Effector memory CD4-positive, alpha-beta T cell (primary cell): ENCODE measurements around the gene PLET1.
A peak's percentile ranks its signal among the peaks of the same experiment; 100 is the strongest.

Source experiments
- DNase-seq, 3 donors: peaks; one replicate each; pipeline ENCODE4 v3.0.0-alpha.2; 2020
- H3K27ac ChIP-seq: 2 replicates; pipeline ENCODE4 v1.7.0; 2013; ENCODE audit warnings: mild to moderate bottlenecking, low read length, moderate library complexity; ENCODE audit not compliant: insufficient read depth, poor library complexity, severe bottlenecking
- H3K27me3 ChIP-seq: replicated peaks from 2 replicates; pipeline ENCODE4 v1.7.0; 2013; ENCODE audit warnings: mild to moderate bottlenecking, low read length; ENCODE audit not compliant: insufficient read depth, control insufficient read depth, poor library complexity, severe bottlenecking
- H3K36me3 ChIP-seq: 2 replicates; pipeline ENCODE4 v1.7.0; 2013; ENCODE audit warnings: mild to moderate bottlenecking, low read length, moderate library complexity; ENCODE audit not compliant: control insufficient read depth, insufficient read depth
- H3K4me1 ChIP-seq: 2 replicates; pipeline ENCODE4 v1.7.0; 2013; ENCODE audit warnings: low read length, mild to moderate bottlenecking; ENCODE audit not compliant: control insufficient read depth, insufficient read depth, poor library complexity, severe bottlenecking
- H3K4me3 ChIP-seq: 2 replicates; pipeline ENCODE4 v1.7.0; 2013; ENCODE audit warnings: low read length, low read depth, mild to moderate bottlenecking; ENCODE audit not compliant: insufficient read depth, poor library complexity, severe bottlenecking
- H3K9me3 ChIP-seq: 2 replicates; pipeline ENCODE4 v1.7.0; 2013; ENCODE audit warnings: mild to moderate bottlenecking, low read length, moderate library complexity; ENCODE audit not compliant: control insufficient read depth

PLET1 gene

GRCh38 chr11:112297248-112297866 is 36.7 kb upstream of the PLET1 start:
- Histone ChIP-seq H3K27me3 (no peaks in the 10 kb centered on the region), H3K4me3 (peak overlapping the region; percentile 23), H3K9me3 (no peaks in the 10 kb centered on the region), H3K36me3 (no peaks in the 10 kb centered on the region), H3K4me1 (peaks cover 26% of the 10 kb centered on the region), H3K27ac (peak overlapping the region; percentile 31)
- DNase-seq, result no peak

- no peak for DNase-seq
- peaks cover 26% of the 10 kb centered on the region for H3K4me1 ChIP-seq
- H3K27ac ChIP-seq, result no peak overlapping the region
- H3K27me3 ChIP-seq, result no peaks in the 10 kb centered on the region
- H3K4me3 ChIP-seq, result no peak overlapping the region
- H3K36me3 ChIP-seq, result no peaks in the 10 kb centered on the region
- H3K9me3 ChIP-seq, result no peaks in the 10 kb centered on the region
These were observed 35.4 kb upstream of the PLET1 start for GRCh38 chr11:112296044-112296443.

- no peak for DNase-seq
- Histone ChIP-seq H3K4me3 (no peak overlapping the region), H3K9me3 (no peaks in the 10 kb centered on the region), H3K4me1 (peaks cover 27% of the 10 kb centered on the region), H3K27me3 (no peaks in the 10 kb centered on the region), H3K36me3 (no peaks in the 10 kb centered on the region), H3K27ac (no peak overlapping the region)
These were observed 34.2 kb upstream of the PLET1 start for GRCh38 chr11:112294688-112295340.

- no peaks in the 10 kb centered on the region for H3K9me3 ChIP-seq
- H3K4me1 ChIP-seq, result peaks cover 30% of the 10 kb centered on the region
- no peaks in the 10 kb centered on the region for H3K27me3 ChIP-seq
- H3K36me3 ChIP-seq, result no peaks in the 10 kb centered on the region
- no peak overlapping the region for H3K4me3 ChIP-seq
- H3K27ac ChIP-seq, result no peak overlapping the region
- no peak for DNase-seq
These were observed 33.0 kb upstream of the PLET1 start for GRCh38 chr11:112293614-112294013.

- Histone ChIP-seq H3K27me3 (no peaks in the 10 kb centered on the region), H3K4me3 (no peak overlapping the region), H3K36me3 (no peaks in the 10 kb centered on the region), H3K9me3 (no peaks in the 10 kb centered on the region), H3K27ac (no peak overlapping the region), H3K4me1 (peaks cover 23% of the 10 kb centered on the region)
- no peak for DNase-seq
These were observed 32.2 kb upstream of the PLET1 start for GRCh38 chr11:112292785-112293407.

GRCh38 chr11:112292188-112292587 is 31.5 kb upstream of the PLET1 start:
- Histone ChIP-seq H3K27ac (no peak overlapping the region), H3K27me3 (no peaks in the 10 kb centered on the region), H3K4me3 (no peak overlapping the region), H3K4me1 (peaks cover 16% of the 10 kb centered on the region), H3K36me3 (no peaks in the 10 kb centered on the region), H3K9me3 (no peaks in the 10 kb centered on the region)
- no peak for DNase-seq

GRCh38 chr11:112291191-112291590 is 30.5 kb upstream of the PLET1 start:
- DNase-seq, result no peak
- Histone ChIP-seq H3K4me3 (no peak overlapping the region), H3K27me3 (no peaks in the 10 kb centered on the region), H3K4me1 (peaks cover 8% of the 10 kb centered on the region), H3K9me3 (no peaks in the 10 kb centered on the region), H3K27ac (no peak overlapping the region), H3K36me3 (no peaks in the 10 kb centered on the region)

GRCh38 chr11:112290493-112290850 is 29.8 kb upstream of the PLET1 start:
- no peaks in the 10 kb centered on the region for H3K9me3 ChIP-seq
- H3K27ac ChIP-seq, result peak overlapping the region; percentile 47
- peak overlapping the region; percentile 50 for H3K4me3 ChIP-seq
- H3K36me3 ChIP-seq, result no peaks in the 10 kb centered on the region
- no peak for DNase-seq
- peaks cover 6% of the 10 kb centered on the region for H3K4me1 ChIP-seq
- H3K27me3 ChIP-seq, result no peaks in the 10 kb centered on the region

GRCh38 chr11:112289588-112290492 is 29.2 kb upstream of the PLET1 start:
- H3K4me3 ChIP-seq, result peak overlapping the region; percentile 50
- H3K27me3 ChIP-seq, result no peaks in the 10 kb centered on the region
- no peaks in the 10 kb centered on the region for H3K9me3 ChIP-seq
- peaks cover 6% of the 10 kb centered on the region for H3K4me1 ChIP-seq
- DNase-seq, result peak; percentile 74 to 78 (median 78)
- H3K27ac ChIP-seq, result peak overlapping the region; percentile 47
- H3K36me3 ChIP-seq, result no peaks in the 10 kb centered on the region
